ENCODE data around the gene IFIT5. TPM values are rescaled to one million over a fixed set of nuclear protein-coding genes. Genes with fewer than 3 reads are reported as not detected.
"Not testable (repeated sequence)": the region's sequence is repeated elsewhere in the genome, so short reads cannot be mapped to it uniquely, and the experiment has no call there.

Gene IFIT5
- total RNA-seq, 4 donors from 2014 or later = 6.1 to 10.3 (median 7.3) TPM

DNA sequence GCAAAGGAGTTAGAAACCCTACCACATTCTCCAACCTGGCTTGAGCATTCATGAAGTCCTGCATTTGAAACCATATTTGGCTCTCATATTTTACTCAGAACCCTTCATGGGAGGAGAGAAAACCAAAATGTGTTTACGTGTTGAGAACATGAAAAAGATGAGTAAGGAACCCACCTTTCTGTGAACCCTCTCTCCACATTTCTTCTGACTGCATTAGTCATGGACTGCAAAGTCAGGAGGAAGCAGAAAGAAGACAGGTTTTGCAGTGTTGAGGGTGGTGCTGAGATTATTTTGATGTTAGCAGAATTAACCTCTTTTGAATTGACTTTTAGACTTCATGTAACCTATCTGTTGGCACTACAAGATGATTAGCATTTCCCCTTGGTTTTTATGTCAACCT, 31.6 kb upstream of the IFIT5 start:
- no peak for TF ChIP-seq POLR2A (IDR thresholded peaks at IDR 0.05)
- TF ChIP-seq, protein P1, sequence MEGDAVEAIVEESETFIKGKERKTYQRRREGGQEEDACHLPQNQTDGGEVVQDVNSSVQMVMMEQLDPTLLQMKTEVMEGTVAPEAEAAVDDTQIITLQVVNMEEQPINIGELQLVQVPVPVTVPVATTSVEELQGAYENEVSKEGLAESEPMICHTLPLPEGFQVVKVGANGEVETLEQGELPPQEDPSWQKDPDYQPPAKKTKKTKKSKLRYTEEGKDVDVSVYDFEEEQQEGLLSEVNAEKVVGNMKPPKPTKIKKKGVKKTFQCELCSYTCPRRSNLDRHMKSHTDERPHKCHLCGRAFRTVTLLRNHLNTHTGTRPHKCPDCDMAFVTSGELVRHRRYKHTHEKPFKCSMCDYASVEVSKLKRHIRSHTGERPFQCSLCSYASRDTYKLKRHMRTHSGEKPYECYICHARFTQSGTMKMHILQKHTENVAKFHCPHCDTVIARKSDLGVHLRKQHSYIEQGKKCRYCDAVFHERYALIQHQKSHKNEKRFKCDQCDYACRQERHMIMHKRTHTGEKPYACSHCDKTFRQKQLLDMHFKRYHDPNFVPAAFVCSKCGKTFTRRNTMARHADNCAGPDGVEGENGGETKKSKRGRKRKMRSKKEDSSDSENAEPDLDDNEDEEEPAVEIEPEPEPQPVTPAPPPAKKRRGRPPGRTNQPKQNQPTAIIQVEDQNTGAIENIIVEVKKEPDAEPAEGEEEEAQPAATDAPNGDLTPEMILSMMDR (IDR thresholded peaks at IDR 0.05) = no peak
- no peak for DNase-seq (ENCODE audit: low spot score in 2 of 2)
- WGBS, 2 donors = 88 to 89% methylated on average over 1 of the region's 1 CpG
- no peak overlapping the region for H3K4me3 ChIP-seq (ENCODE audit: low read depth, poor library complexity, severe bottlenecking)
- intact Hi-C loops (cut with DNase I; ENCODE audit: low total_unique reads) = no loop called here

DNA sequence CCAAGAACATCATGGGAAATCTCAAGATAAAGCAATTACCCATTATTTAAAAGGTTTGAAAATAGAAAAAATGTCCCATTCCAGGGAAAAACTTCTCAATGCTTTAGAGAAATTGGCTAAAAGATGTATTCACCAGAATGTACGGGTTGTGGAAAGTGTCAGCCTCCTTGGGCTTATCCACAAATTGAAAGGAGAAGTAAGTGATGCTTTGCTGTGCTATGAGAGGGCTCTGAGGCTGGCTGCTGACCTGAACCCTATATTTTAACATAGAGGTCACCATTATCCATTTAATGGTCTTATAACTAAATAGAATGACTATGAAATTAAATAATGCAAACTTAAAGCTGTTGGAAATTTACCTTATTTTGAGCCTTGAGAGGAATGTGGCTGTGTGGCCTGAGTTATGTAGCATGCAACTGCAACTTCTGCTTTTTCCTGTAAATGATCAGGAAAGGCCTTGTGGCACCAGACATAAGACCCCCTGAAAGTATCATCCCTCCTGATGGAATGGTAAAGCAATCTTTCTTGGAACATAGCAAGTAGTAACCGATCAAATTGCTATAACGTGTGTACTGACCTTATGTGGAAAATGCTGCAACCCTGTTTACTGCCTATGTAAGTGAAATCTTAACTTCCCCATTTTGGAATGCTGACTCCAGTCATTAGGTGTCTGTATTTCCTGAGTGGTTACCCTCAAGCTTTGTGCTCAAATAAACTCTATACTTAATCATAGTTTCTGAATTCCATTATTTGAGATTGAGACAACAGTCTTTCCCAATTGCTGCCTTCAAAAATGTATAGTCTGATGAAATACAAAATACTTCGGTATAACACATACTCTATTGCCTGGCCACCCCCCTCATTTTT, 29.7 kb upstream of the IFIT5 start:
- intact Hi-C loops (cut with DNase I; ENCODE audit: low total_unique reads) = no loop called here
- TF ChIP-seq, protein P1 (IDR thresholded peaks at IDR 0.05) = no peak
- no peak for TF ChIP-seq POLR2A (IDR thresholded peaks at IDR 0.05)
- 67 to 86% methylated on average over 4 of the region's 4 CpGs for WGBS, 2 donors
- H3K4me3 ChIP-seq (ENCODE audit: low read depth, poor library complexity, severe bottlenecking) = no peak overlapping the region
- DNase-seq (ENCODE audit: low spot score in 2 of 2) = no peak

DNA sequence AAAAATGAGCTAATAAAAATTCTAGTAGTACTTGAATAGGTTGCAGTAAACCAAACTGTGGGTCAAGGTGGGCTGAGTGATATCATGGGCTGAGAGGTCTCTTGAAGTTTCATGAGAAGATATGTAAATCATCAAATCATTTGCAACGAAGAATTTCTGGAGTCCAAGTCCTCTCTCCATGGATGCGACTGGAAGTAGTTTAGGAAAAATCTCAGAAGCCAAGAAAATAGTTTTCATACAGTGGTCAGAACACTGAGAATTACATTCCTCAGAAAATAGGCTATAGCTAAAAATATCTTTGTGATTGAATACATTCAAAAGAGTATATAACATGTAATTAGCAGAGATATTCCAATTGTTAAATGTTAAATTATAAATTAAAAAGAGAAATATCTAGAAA, 25.6 kb upstream of the IFIT5 start:
- intact Hi-C loops (cut with DNase I; ENCODE audit: low total_unique reads) = no loop called here
- no peak overlapping the region for H3K4me3 ChIP-seq (ENCODE audit: low read depth, poor library complexity, severe bottlenecking)
- DNase-seq (ENCODE audit: low spot score in 2 of 2) = no peak
- WGBS, 2 donors = 63 to 64% methylated on average over 2 of the region's 2 CpGs
- no peak for TF ChIP-seq POLR2A (IDR thresholded peaks at IDR 0.05)
- TF ChIP-seq, protein P1 (IDR thresholded peaks at IDR 0.05) = no peak

DNA sequence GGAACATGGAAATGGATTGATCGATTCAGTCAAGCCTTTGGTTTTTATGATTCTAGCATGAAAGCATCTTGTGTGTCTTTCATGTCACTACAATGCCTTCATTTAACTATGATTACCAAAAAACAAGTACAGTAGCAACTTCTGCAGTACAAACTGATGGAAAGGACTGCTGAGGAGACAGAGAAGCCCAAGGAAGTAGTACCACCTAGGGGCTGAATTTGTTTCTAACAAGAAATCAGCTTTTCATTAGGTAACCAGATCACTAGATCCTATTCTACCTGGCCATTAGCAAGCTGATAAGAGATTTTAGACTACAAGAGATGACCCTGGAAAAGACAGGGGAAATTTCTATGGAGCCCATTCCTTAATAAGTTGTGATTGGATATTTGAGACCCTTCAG, 25.1 kb upstream of the IFIT5 start:
- 40 to 58% methylated on average over 1 of the region's 1 CpG for WGBS, 2 donors
- H3K4me3 ChIP-seq (ENCODE audit: low read depth, poor library complexity, severe bottlenecking) = no peak overlapping the region
- DNase-seq (ENCODE audit: low spot score in 2 of 2) = no peak
- TF ChIP-seq, protein P1 (IDR thresholded peaks at IDR 0.05) = no peak
- TF ChIP-seq POLR2A (IDR thresholded peaks at IDR 0.05) = no peak
- intact Hi-C loops (cut with DNase I; ENCODE audit: low total_unique reads) = no loop called here

DNA sequence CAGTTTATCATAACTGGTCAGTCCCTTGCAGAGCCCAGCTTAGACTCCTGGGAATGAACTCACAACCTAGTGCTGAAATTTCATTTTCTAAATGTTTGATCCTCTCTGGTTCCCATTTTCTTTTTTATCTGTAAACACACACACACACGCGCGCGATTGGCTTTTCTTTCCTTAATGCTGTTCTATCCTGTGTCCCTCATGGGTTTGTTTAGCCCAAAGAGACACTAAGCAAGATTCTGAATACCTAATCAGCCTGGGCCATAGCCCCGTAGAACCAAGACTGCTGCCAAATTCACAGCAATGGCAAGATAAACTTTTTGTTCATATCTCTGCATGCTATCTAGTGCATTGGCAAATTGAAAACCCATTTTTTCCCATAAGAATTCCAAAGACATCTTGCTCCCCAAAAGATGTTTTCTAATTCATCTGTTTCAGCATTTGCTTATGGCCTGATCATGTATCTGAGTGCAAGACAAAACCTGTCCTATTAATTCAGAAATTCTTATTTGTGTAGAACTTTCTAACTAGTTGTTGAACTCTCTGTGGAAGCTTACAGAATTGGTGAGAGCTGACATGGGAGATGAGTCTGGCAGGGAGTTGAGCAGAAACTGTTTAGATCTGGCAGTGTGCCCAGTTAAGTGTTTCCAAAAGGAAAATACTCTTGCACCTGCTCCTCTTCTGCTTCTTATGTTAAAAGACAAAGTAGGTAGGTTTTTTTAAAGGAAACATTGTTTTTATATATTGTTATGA, 23.7 kb upstream of the IFIT5 start:
- no peak overlapping the region for H3K4me3 ChIP-seq (ENCODE audit: low read depth, poor library complexity, severe bottlenecking)
- intact Hi-C loops (cut with DNase I; ENCODE audit: low total_unique reads) = no loop called here
- WGBS, 2 donors = 84 to 85% methylated on average over 5 of the region's 5 CpGs
- peak in 1 of 2 donors; percentile 0 for DNase-seq (ENCODE audit: low spot score in 2 of 2)
- TF ChIP-seq, protein P1 (IDR thresholded peaks at IDR 0.05) = no peak
- no peak for TF ChIP-seq POLR2A (IDR thresholded peaks at IDR 0.05)

DNA sequence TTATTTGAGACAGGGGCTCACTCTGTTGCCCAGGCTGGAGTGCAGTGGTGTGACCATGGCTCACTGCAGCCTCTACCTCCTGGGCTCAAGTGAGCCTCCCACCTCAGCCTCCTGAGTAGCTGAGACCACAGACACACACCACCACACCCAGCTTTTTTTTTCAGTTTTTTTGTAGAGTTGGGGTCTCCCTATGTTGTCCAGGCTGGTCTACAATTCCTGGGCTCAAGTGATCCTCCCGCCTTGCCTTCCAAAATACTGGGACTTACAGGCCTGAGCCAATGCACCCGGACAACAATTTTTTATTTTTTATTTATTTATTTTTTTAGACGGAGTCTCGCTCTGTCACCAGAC, 23.2 kb upstream of the IFIT5 start:
- H3K4me3 ChIP-seq (ENCODE audit: low read depth, poor library complexity, severe bottlenecking); DNase-seq (ENCODE audit: low spot score in 2 of 2); intact Hi-C loops (cut with DNase I; ENCODE audit: low total_unique reads): not testable (repeated sequence)
- 93 to 94% methylated on average over 4 of the region's 4 CpGs for WGBS, 2 donors
